H1 (cell line): Measurements from ENCODE around the gene PLAAT2. TPM values are rescaled to one million over a fixed set of nuclear protein-coding genes. Genes with fewer than 3 reads are reported as not detected.

Experiments
- CTCF ChIA-PET: fragments of 300-600 bp; sonication (Branson Sonifier 250); formaldehyde crosslinking; loops from one replicate; lab custom pipeline; 2021; ENCODE audit not compliant: partially characterized antibody; lab: Charles Lee
- POLR2A ChIA-PET: fragments of 300-600 bp; sonication (Branson Sonifier 250); formaldehyde crosslinking; loops from one replicate; lab custom pipeline; 2021; ENCODE audit warnings: inconsistent platforms; ENCODE audit not compliant: partially characterized antibody; lab: Charles Lee
- DNase-seq, 2 experiments: peaks; one replicate each; pipeline versions ENCODE4 v3.0.0 to v3.0.0-alpha.2; 2010 to 2022; ENCODE audit warnings: low spot score in 2 of 2, low read depth in 1 of 2, mixed read lengths in 1 of 2
- FAIRE-seq: peaks from 2 replicates; lab custom pipeline; 2011; peaks lifted over from hg19 to GRCh38; lab: Jason Lieb, UNC
- H2AFZ ChIP-seq: 2 replicates; pipeline ENCODE4 v1.8.1; 2012; ENCODE audit warnings: low read length, inconsistent platforms
- H2AK5ac ChIP-seq: 2 replicates; pipeline ENCODE4 v1.6.1; 2013; ENCODE audit warnings: low read depth, low read length
- H2BK120ac ChIP-seq: replicated peaks from 2 replicates; pipeline ENCODE3; 2013; ENCODE audit warnings: low read depth, low read length, inconsistent platforms
- H2BK12ac ChIP-seq: 2 replicates; pipeline ENCODE4 v1.6.1; 2013; ENCODE audit warnings: low read depth, low read length
- H2BK15ac ChIP-seq: 2 replicates; pipeline ENCODE4 v1.6.1; 2013; ENCODE audit warnings: low read length
- H2BK20ac ChIP-seq: 2 replicates; pipeline ENCODE4 v1.6.1; 2013; ENCODE audit warnings: low read length
- H2BK5ac ChIP-seq: 2 replicates; pipeline ENCODE4 v1.6.1; 2013; ENCODE audit warnings: low read depth, low read length
- H3K14ac ChIP-seq: 2 replicates; pipeline ENCODE4 v1.6.1; 2013; ENCODE audit warnings: inconsistent platforms; ENCODE audit not compliant: insufficient read length
- H3K18ac ChIP-seq: 2 replicates; pipeline ENCODE4 v1.6.1; 2013; ENCODE audit warnings: low read length; ENCODE audit errors: extremely low read depth
- H3K23ac ChIP-seq: 2 replicates; pipeline ENCODE4 v1.6.1; 2013; ENCODE audit warnings: inconsistent platforms; ENCODE audit not compliant: insufficient read length
- H3K23me2 ChIP-seq: 2 replicates; pipeline ENCODE4 v1.6.1; 2013; ENCODE audit warnings: low read depth, low read length
- H3K27ac ChIP-seq: 2 replicates; pipeline ENCODE4 v1.6.1; 2011; ENCODE audit warnings: low read depth, low read length, inconsistent platforms
- H3K27me3 ChIP-seq, 4 experiments: replicated peaks in 1 of 4; 1 replicate in 1 of 4; 2 replicates in 3 of 4; pipeline versions ENCODE4 v1.6.1 to v1.8.1; 2011 to 2013; ENCODE audit warnings: low read length in 3 of 4, mild to moderate bottlenecking in 3 of 4, inconsistent platforms in 2 of 4, mixed read lengths in 2 of 4, moderate library complexity in 1 of 4; ENCODE audit not compliant: control insufficient read depth in 3 of 4, insufficient read depth in 3 of 4; ENCODE audit errors: extremely low read depth in 1 of 4
- H3K36me3 ChIP-seq, 4 experiments: 2 replicates each; pipeline versions ENCODE4 v1.6.1 to v1.8.1; 2011 to 2013; ENCODE audit warnings: mild to moderate bottlenecking in 4 of 4, low read length in 3 of 4, moderate library complexity in 2 of 4, control low read depth in 1 of 4, inconsistent platforms in 1 of 4; ENCODE audit not compliant: insufficient read depth in 4 of 4, control insufficient read depth in 2 of 4
- H3K4ac ChIP-seq: replicated peaks from 2 replicates; pipeline ENCODE3; 2013; ENCODE audit warnings: low read length, low read depth, mixed read lengths, inconsistent platforms; ENCODE audit not compliant: insufficient read length
- H3K4me1 ChIP-seq, 4 experiments: replicated peaks in 1 of 4; 1 replicate in 1 of 4; 2 replicates in 3 of 4; pipeline versions ENCODE4 v1.6.1 to v1.8.1; 2011 to 2013; ENCODE audit warnings: low read length in 3 of 4, inconsistent platforms in 2 of 4, mixed read lengths in 1 of 4; ENCODE audit not compliant: insufficient read depth in 4 of 4, control insufficient read depth in 3 of 4
- H3K4me2 ChIP-seq, 2 experiments: 2 replicates each; pipeline versions ENCODE4 v1.6.1 to v1.8.1; 2011 to 2013; ENCODE audit warnings: low read depth in 2 of 2, low read length in 2 of 2, control low read depth in 1 of 2, inconsistent platforms in 1 of 2, mild to moderate bottlenecking in 1 of 2; ENCODE audit not compliant: insufficient read depth in 1 of 2
- H3K4me3 ChIP-seq, 4 experiments: fragments of 200-600, 300-600 bp in 1 of 4; sonication (generic), shearing (Covaris generic), sonication (Bioruptor Twin) in 1 of 4; 2 replicates each; pipeline versions ENCODE4 v1.5.1 to v1.8.1; 2011 to 2016; ENCODE audit warnings: low read length in 4 of 4, low read depth in 3 of 4, control low read depth in 2 of 4, inconsistent platforms in 2 of 4, mild to moderate bottlenecking in 2 of 4, mixed read lengths in 1 of 4, moderate library complexity in 1 of 4; ENCODE audit not compliant: insufficient read depth in 2 of 4; ENCODE audit errors: extremely low read depth in 1 of 4
- H3K56ac ChIP-seq: replicated peaks from 2 replicates; pipeline ENCODE3; 2013; ENCODE audit warnings: low read depth, mild to moderate bottlenecking, mixed read lengths, low read length, inconsistent platforms; ENCODE audit not compliant: insufficient read length
- H3K79me1 ChIP-seq: 2 replicates; pipeline ENCODE4 v1.6.1; 2013; ENCODE audit warnings: low read depth, low read length, control low read depth
- H3K79me2 ChIP-seq, 2 experiments: 2 replicates each; pipeline versions ENCODE4 v1.6.1 to v1.8.1; 2012 to 2013; ENCODE audit warnings: low read length in 2 of 2, mild to moderate bottlenecking in 2 of 2, inconsistent platforms in 1 of 2; ENCODE audit not compliant: insufficient read depth in 2 of 2, control insufficient read depth in 1 of 2
- H3K9ac ChIP-seq, 4 experiments: replicated peaks in 1 of 4; 1 replicate in 1 of 4; 2 replicates in 3 of 4; pipeline versions ENCODE4 v1.6.1 to v1.8.1; 2011 to 2013; ENCODE audit warnings: low read depth in 3 of 4, low read length in 3 of 4, control low read depth in 2 of 4, mild to moderate bottlenecking in 2 of 4, moderate library complexity in 2 of 4, inconsistent platforms in 1 of 4; ENCODE audit errors: extremely low read depth in 1 of 4
- H3K9me3 ChIP-seq, 2 experiments: 2 replicates each; pipeline versions ENCODE4 v1.6.1 to v1.8.1; 2012 to 2013; ENCODE audit warnings: mild to moderate bottlenecking in 2 of 2, moderate library complexity in 2 of 2, control low read depth in 1 of 2, inconsistent platforms in 1 of 2, low read depth in 1 of 2, low read length in 1 of 2, mixed read lengths in 1 of 2; ENCODE audit not compliant: insufficient read depth in 2 of 2
- H4K20me1 ChIP-seq, 2 experiments: replicated peaks in 1 of 2; 2 replicates each; pipeline versions ENCODE3 to v1.8.1; 2011 to 2013; ENCODE audit warnings: inconsistent platforms in 2 of 2, low read length in 2 of 2, mild to moderate bottlenecking in 1 of 2; ENCODE audit not compliant: insufficient read depth in 2 of 2, control insufficient read depth in 1 of 2
- H4K5ac ChIP-seq: 2 replicates; pipeline ENCODE4 v1.6.1; 2013; ENCODE audit warnings: low read length, low read depth, mixed read lengths, inconsistent platforms; ENCODE audit not compliant: insufficient read length
- H4K8ac ChIP-seq: 2 replicates; pipeline ENCODE4 v1.8.0; 2013; ENCODE audit warnings: mild to moderate bottlenecking, moderate library complexity, low read length, inconsistent platforms; ENCODE audit not compliant: insufficient read depth; ENCODE audit errors: extremely low read depth
- H4K91ac ChIP-seq: replicated peaks from 2 replicates; pipeline ENCODE3; 2013; ENCODE audit warnings: low read length, mixed read lengths, inconsistent platforms; ENCODE audit not compliant: insufficient read length
- BACH1 ChIP-seq: IDR thresholded peaks from 2 replicates; pipeline ENCODE4 v1.6.1; 2012; ENCODE audit warnings: low read length, improper control_type of control experiment
- CBX8 ChIP-seq: fragments of 300-800, 300-1000 bp; sonication (generic); IDR thresholded peaks from 2 replicates; pipeline ENCODE4 v1.7.1; 2016; ENCODE audit warnings: low read depth, low read length, borderline replicate concordance
- GTF2F1 ChIP-seq: IDR thresholded peaks from 2 replicates; pipeline ENCODE4 v1.6.1; 2012; ENCODE audit warnings: low read depth, low read length, improper control_type of control experiment, borderline replicate concordance
- HDAC6 ChIP-seq: IDR thresholded peaks from one replicate; pipeline ENCODE4 v1.7.1; 2012; ENCODE audit warnings: low read depth, mild to moderate bottlenecking, inconsistent platforms, low read length, moderate library complexity
- MAX ChIP-seq: IDR thresholded peaks from 2 replicates; pipeline ENCODE4 v1.6.1; 2012; ENCODE audit warnings: inconsistent platforms
- NRF1 ChIP-seq: IDR thresholded peaks from 2 replicates; pipeline ENCODE4 v1.6.1; 2011; ENCODE audit warnings: mild to moderate bottlenecking, low read depth, low read length, improper control_type of control experiment
- POU5F1 ChIP-seq: IDR thresholded peaks from 2 replicates; pipeline ENCODE4 v1.6.1; 2011; ENCODE audit warnings: low read depth, mild to moderate bottlenecking, low read length, moderate library complexity
- SIN3A ChIP-seq, 2 experiments: IDR thresholded peaks in 1 of 2; conservative IDR thresholded peaks in 1 of 2; 2 replicates each; pipeline ENCODE4 v1.6.1; 2011 to 2012; ENCODE audit warnings: low read length in 2 of 2, improper control_type of control experiment in 1 of 2, low read depth in 1 of 2, mild to moderate bottlenecking in 1 of 2
- SIX5 ChIP-seq: IDR thresholded peaks from 2 replicates; pipeline ENCODE4 v1.6.1; 2011; ENCODE audit warnings: mild to moderate bottlenecking, low read depth, low read length
- SP1 ChIP-seq: IDR thresholded peaks from 2 replicates; pipeline ENCODE4 v1.6.1; 2011; ENCODE audit warnings: low read depth, low read length
- SP4 ChIP-seq: IDR thresholded peaks from 2 replicates; pipeline ENCODE4 v1.6.1; 2012; ENCODE audit warnings: low read length, inconsistent platforms
- ZNF274 ChIP-seq: IDR thresholded peaks from 2 replicates; pipeline ENCODE4 v1.7.0; 2012; ENCODE audit warnings: low read length, borderline replicate concordance; ENCODE audit errors: extremely low read depth
- WGBS, 2 experiments: shearing (Covaris generic) in 1 of 2; methylation state at CpG; one replicate each; pipeline versions ENCODE4 v1.1.6 to v1.1.7; 2013 to 2015; ENCODE audit warnings: low lambda C conversion rate in 2 of 2, mixed read lengths in 2 of 2, inconsistent platforms in 1 of 2, low coverage in 1 of 2, missing lambda C conversion rate in 1 of 2; ENCODE audit not compliant: insufficient replicate concordance in 2 of 2, insufficient coverage in 1 of 2, insufficient read length in 1 of 2; ENCODE audit errors: extremely low coverage in 1 of 2, missing lambda C conversion rate in 1 of 2; 5-methylcytosine and 5-hydroxymethylcytosine counted together
- polyA plus RNA-seq, 7 experiments: library from polyadenylated mRNA; depleted of rRNA in 3 of 7; stranded (reverse) in 5 of 7; unstranded in 2 of 7; fragments of >200 nt in 5 of 7; fragments of 200-250 nt in 2 of 7; gene quantifications; 1 replicate in 5 of 7; 2 replicates in 1 of 7; 4 replicates in 1 of 7; pipeline versions ENCODE4 v1.2.1 to v1.2.3, GENCODE V29; 2011 to 2013; ENCODE audit warnings: missing spikeins in 2 of 7, mixed read lengths in 2 of 7
- total RNA-seq: library from RNA; stranded (reverse); fragmentation: NEBNext Ultra II Directional; extraction: Animal tissue kit (Norgen Biotek cat#: 25700); gene quantifications from 2 replicates; pipeline ENCODE4 v1.2.1, GENCODE V29; 2021

Gene PLAAT2
- total and polyA plus RNA-seq, 2 of the 8 experiments (the other 6 are each of a cell fraction or from before 2014, with no cell fraction given), result 0.39 TPM; not detected in 1

GRCh38 chr11:63609536-63609935, 46.4 kb upstream of the PLAAT2 start:
- Histone ChIP-seq H2AFZ (no peak overlapping the region), H3K4ac (peak overlapping the region; percentile 27), H2AK5ac (peak overlapping the region; percentile 69; the same call in 1 of the 2 replicates), H2BK20ac (peak overlapping the region; percentile 61; the same call in 1 of the 2 replicates), H4K8ac (peak overlapping the region; percentile 81), H2BK15ac (no peak overlapping the region), H2BK120ac (peak overlapping the region; percentile 39), H3K9me3 (no peaks in the 10 kb centered on the region), H3K4me3 (no peak overlapping the region), H3K23ac (no peak overlapping the region), H3K9ac (no peak overlapping the region), H3K27me3 (no peaks in the 10 kb centered on the region), H3K14ac (no peak overlapping the region), H3K4me2 (peak overlapping the region in 1 of 2 experiments; percentile 64; a peak in 2 of 4 replicates), H3K56ac (no peak overlapping the region), H2BK12ac (peak overlapping the region; percentile 55), H3K4me1 (peaks cover 12 to 31% (median 15%) of the 10 kb centered on the region in 4 experiments), H3K23me2 (peaks cover 7% of the 10 kb centered on the region; the same call in 1 of the 2 replicates), H3K36me3 (no peaks in the 10 kb centered on the region), H4K20me1 (no peaks in the 10 kb centered on the region), H2BK5ac (peak overlapping the region; percentile 89; the same call in 1 of the 2 replicates), H3K18ac (peak overlapping the region; percentile 84; the same call in 1 of the 2 replicates), H4K5ac (no peak overlapping the region), H3K27ac (no peak overlapping the region), H3K79me1 (peaks cover 16% of the 10 kb centered on the region; the same call in 1 of the 2 replicates), H3K79me2 (peaks cover 12 to 77% of the 10 kb centered on the region in 2 experiments), H4K91ac (peak overlapping the region; percentile 80)
- FAIRE-seq, result no peak
- WGBS, 2 experiments, result 89% methylated on average over 4 of the region's 4 CpGs; no CpG with 5 or more reads in 1 of the 2 experiments
- CTCF ChIA-PET, result interaction anchor here (0.6 to 1.5 kb wide), 4 partner anchors 11 to 130 kb away, joined by 3 to 7 read pairs (median 4); no protein-coding TSS in a partner anchor
- DNase-seq, result no peak
- POLR2A ChIA-PET, result interaction anchor here (0.9 to 1.7 kb wide), 4 partner anchors 10 to 158 kb away, joined by 3 to 5 read pairs (median 3); partner anchors contain the start of gene PLAAT5
- no peak for TF ChIP-seq GTF2F1
- TF ChIP-seq BACH1, result no peak
- no peak for TF ChIP-seq SP1
- no peak for TF ChIP-seq SIX5
- no peak for TF ChIP-seq SP4
- no peak for TF ChIP-seq CBX8
- no peak for TF ChIP-seq SIN3A (conservative IDR thresholded peaks at IDR 0.05 in 1 of 2, IDR thresholded peaks at IDR 0.05 in 1 of 2; ENCODE audit: low read depth in 1 of 2, low read length in 2 of 2)
- no peak for TF ChIP-seq POU5F1
- TF ChIP-seq HDAC6, result no peak
- no peak for TF ChIP-seq ZNF274
- no peak for TF ChIP-seq MAX
- no peak for TF ChIP-seq NRF1
